RWPE1 (cell line): ENCODE measurements around the gene LZTR1.
"Not testable (repeated sequence)": the region's sequence is repeated elsewhere in the genome, so short reads cannot be mapped to it uniquely, and the experiment has no call there.

ENCODE experiments used
- CTCF ChIA-PET: fragments of 350-600 bp; sonication (Branson Sonifier 250); formaldehyde crosslinking; extraction: SDS; loops from one replicate; lab custom pipeline; 2021; lab: Yijun Ruan, JAX
- POLR2A ChIA-PET: fragments of 400-600 bp; formaldehyde crosslinking; extraction: SDS; loops from one replicate; lab custom pipeline; 2020; ENCODE audit warnings: antibody characterized with exemption; ENCODE audit not compliant: low non-redundant PET; lab: Yijun Ruan, JAX
- DNase-seq: peaks from one replicate; pipeline ENCODE4 v3.0.0; 2012; ENCODE audit warnings: low spot score
- H3K27ac ChIP-seq: fragments of 450-650 bp; 2 replicates; pipeline ENCODE4 v1.5.1; 2017
- CTCF ChIP-seq: fragments of 450-650 bp; conservative IDR thresholded peaks from 2 replicates; pipeline ENCODE4 v1.5.1; 2017; ENCODE audit warnings: low read depth, mild to moderate bottlenecking

LZTR1 gene

GRCh38 chr22:20981787-20982562 lies at the start of gene LZTR1:
LZTR1 (plus strand) TSS chr22:20982297; CDS start chr22:20982372, 75 bp downstream.
- peak; percentile 68 for TF ChIP-seq CTCF
- peak within 1 kb of the TSS; percentile 85 for H3K27ac ChIP-seq
- CTCF ChIA-PET, result interaction anchor here (0.5 kb wide), 1 partner anchor 199 kb away, joined by 3 read pairs; no protein-coding TSS in a partner anchor
- DNase-seq, result peak; percentile 66
- POLR2A ChIA-PET, result interaction anchor here (0.5 to 1.5 kb wide), 3 partner anchors 20 to 118 kb away, joined by 3 to 6 read pairs (median 3); partner anchors contain the start of genes CRKL and THAP7

- no peak overlapping the region for H3K27ac ChIP-seq
- POLR2A ChIA-PET, result no interaction called here
- no peak for DNase-seq
- TF ChIP-seq CTCF, result no peak
- CTCF ChIA-PET, result interaction anchor here (0.5 kb wide), 1 partner anchor 43 kb away, joined by 3 read pairs; no protein-coding TSS in a partner anchor
Measured at GRCh38 chr22:20933910-20934309, 48.2 kb upstream of the LZTR1 start.

- CTCF ChIA-PET, result interaction anchor here (0.7 kb wide), 3 partner anchors 22 to 45 kb away, joined by 3 to 4 read pairs (median 3); no protein-coding TSS in a partner anchor
- DNase-seq, POLR2A ChIA-PET: not testable (repeated sequence)
- peak overlapping the region; percentile 48; the same call in 1 of the 2 replicates for H3K27ac ChIP-seq
Measured at GRCh38 chr22:20935049-20935448, 47.0 kb upstream of the LZTR1 start.

- POLR2A ChIA-PET, result not testable (repeated sequence)
- CTCF ChIA-PET, result interaction anchor here (0.6 kb wide), 2 partner anchors 137 to 152 kb away, joined by 3 read pairs; no protein-coding TSS in a partner anchor
Measured at GRCh38 chr22:20935780-20936539, 46.1 kb upstream of the LZTR1 start.

GRCh38 chr22:20937031-20937793 lies 44.9 kb upstream of the LZTR1 start:
- TF ChIP-seq CTCF, result no peak
- no peak for DNase-seq
- CTCF ChIA-PET, result interaction anchor here (0.6 to 1.3 kb wide), 4 partner anchors 51 to 699 kb away, joined by 3 to 4 read pairs (median 3); no protein-coding TSS in a partner anchor
- POLR2A ChIA-PET, result no interaction called here
- H3K27ac ChIP-seq, result peak overlapping the region; percentile 48

More at GRCh38 chr22:20935780-20936539, 46.1 kb upstream of the LZTR1 start:
- DNase-seq, result not testable (repeated sequence)
- peak overlapping the region; percentile 48 for H3K27ac ChIP-seq

GRCh38 chr22:20937794-20938671 lies 44.1 kb upstream of the LZTR1 start:
- POLR2A ChIA-PET, result no interaction called here
- DNase-seq, result no peak
- TF ChIP-seq CTCF, result no peak
- no peak overlapping the region for H3K27ac ChIP-seq
- CTCF ChIA-PET, result interaction anchor here (0.7 to 1.3 kb wide), 2 partner anchors 52 to 700 kb away, joined by 3 to 4 read pairs; no protein-coding TSS in a partner anchor

GRCh38 chr22:20939457-20940185 lies 42.5 kb upstream of the LZTR1 start:
- POLR2A ChIA-PET, H3K27ac ChIP-seq, DNase-seq: not testable (repeated sequence)
- CTCF ChIA-PET, result interaction anchor here (0.6 to 0.7 kb wide), 3 partner anchors 14 to 82 kb away, joined by 3 to 5 read pairs (median 3); no protein-coding TSS in a partner anchor
